ENCODE data around the gene ARMC10.
A peak's percentile ranks its signal among the peaks of the same experiment; 100 is the strongest.
"Not testable (repeated sequence)": the region's sequence is repeated elsewhere in the genome, so short reads cannot be mapped to it uniquely, and the experiment has no call there.

The ARMC10 gene

GRCh38 chr7:103068414-103069403 is 6.2 kb upstream of the ARMC10 start:
- no peak for TF ChIP-seq CTCF (IDR thresholded peaks at IDR 0.05; ENCODE audit: low read depth, low read length, missing control alignments)
- H3K4me3 ChIP-seq (ENCODE audit: low read depth, low read length) = no peak overlapping the region
- in situ Hi-C loops (cut with HindIII; ENCODE audit: low sequenced_read_pairs) = no loop called here
- DNase-seq (ENCODE audit: low read depth) = no peak

GRCh38 chr7:103071000-103071399 is 3.9 kb upstream of the ARMC10 start:
- in situ Hi-C loops (cut with HindIII; ENCODE audit: low sequenced_read_pairs) = no loop called here
- DNase-seq (ENCODE audit: low read depth) = no peak
- no peak for TF ChIP-seq CTCF (IDR thresholded peaks at IDR 0.05; ENCODE audit: low read depth, low read length, missing control alignments)
- no peak overlapping the region for H3K4me3 ChIP-seq (ENCODE audit: low read depth, low read length)

- peak overlapping the region; percentile 86 for H3K4me3 ChIP-seq (ENCODE audit: low read depth, low read length)
- TF ChIP-seq CTCF (IDR thresholded peaks at IDR 0.05; ENCODE audit: low read depth, low read length, missing control alignments) = no peak
- in situ Hi-C loops (cut with HindIII; ENCODE audit: low sequenced_read_pairs) = no loop called here
- DNase-seq (ENCODE audit: low read depth) = no peak
Observed at GRCh38 chr7:103073989-103074518, 886 bp upstream of the ARMC10 start.

GRCh38 chr7:103075337-103075918 is 488 bp downstream of the ARMC10 start:
- peak; percentile 5 for DNase-seq (ENCODE audit: low read depth)
- peak overlapping the region; percentile 86 for H3K4me3 ChIP-seq (ENCODE audit: low read depth, low read length)
- no peak for TF ChIP-seq CTCF (IDR thresholded peaks at IDR 0.05; ENCODE audit: low read depth, low read length, missing control alignments)
- in situ Hi-C loops (cut with HindIII; ENCODE audit: low sequenced_read_pairs) = no loop called here

GRCh38 chr7:103076764-103077163 is 1.8 kb downstream of the ARMC10 start:
- in situ Hi-C loops (cut with HindIII; ENCODE audit: low sequenced_read_pairs) = no loop called here
- TF ChIP-seq CTCF (IDR thresholded peaks at IDR 0.05; ENCODE audit: low read depth, low read length, missing control alignments) = no peak
- no peak overlapping the region for H3K4me3 ChIP-seq (ENCODE audit: low read depth, low read length)
- no peak for DNase-seq (ENCODE audit: low read depth)

GRCh38 chr7:103077318-103077717 is 2.4 kb downstream of the ARMC10 start:
- no peak for TF ChIP-seq CTCF (IDR thresholded peaks at IDR 0.05; ENCODE audit: low read depth, low read length, missing control alignments)
- in situ Hi-C loops (cut with HindIII; ENCODE audit: low sequenced_read_pairs) = no loop called here
- H3K4me3 ChIP-seq (ENCODE audit: low read depth, low read length) = no peak overlapping the region
- DNase-seq (ENCODE audit: low read depth) = no peak

GRCh38 chr7:103078226-103078625 is 3.3 kb downstream of the ARMC10 start:
- DNase-seq (ENCODE audit: low read depth) = not testable (repeated sequence)

More at GRCh38 chr7:103078226-103078625, 3.3 kb downstream of the ARMC10 start:
- in situ Hi-C loops (cut with HindIII; ENCODE audit: low sequenced_read_pairs); H3K4me3 ChIP-seq (ENCODE audit: low read depth, low read length): not testable (repeated sequence)
